A549 (cell line): ENCODE measurements around the gene NENF. TPM values are rescaled to one million over a fixed set of nuclear protein-coding genes. Genes with fewer than 3 reads are reported as not detected.
A peak's percentile ranks its signal among the peaks of the same experiment; 100 is the strongest.

Experiments used
- ATAC-seq, 2 experiments: fragments of 200-7000 bp in 1 of 2; fragments of >200 bp in 1 of 2; cut with Nextera tagmentation in 1 of 2; cut with Tn5 transposase in 1 of 2; 3 replicates each; pipeline versions ENCODE4 v1.8.0 to v1.9.1; 2018 to 2020; ENCODE audit warnings: mild to moderate bottlenecking in 1 of 2, moderate library complexity in 1 of 2
- CTCF ChIA-PET: fragments of 300-600 bp; sonication (Branson Sonifier 250); formaldehyde crosslinking; extraction: SDS; loops from one replicate; lab custom pipeline; 2021; ENCODE audit warnings: antibody characterized with exemption, inconsistent platforms; lab: Yijun Ruan, JAX
- POLR2A ChIA-PET: fragments of 350-600 bp; formaldehyde crosslinking; extraction: SDS; loops from one replicate; lab custom pipeline; 2021; ENCODE audit warnings: antibody characterized with exemption, inconsistent platforms; lab: Yijun Ruan, JAX
- DNase-seq, 2 experiments: peaks; one replicate each; pipeline versions ENCODE4 v3.0.0 to v3.0.0-alpha.2; 2011 to 2016; ENCODE audit warnings: low read depth in 1 of 2, low spot score in 1 of 2
- FAIRE-seq: peaks from 2 replicates; lab custom pipeline; 2011; peaks lifted over from hg19 to GRCh38; lab: Jason Lieb, UNC
- H3K27ac ChIP-seq, 2 experiments: fragments of >200 bp; sonication (Bioruptor Twin); formaldehyde crosslinking; 3 replicates each; pipeline ENCODE4 v1.5.1; 2016 to 2017
- H3K4me1 ChIP-seq: fragments of >200 bp; sonication (Bioruptor Twin); formaldehyde crosslinking; 3 replicates; pipeline ENCODE4 v1.6.1; 2016
- H3K4me2 ChIP-seq: fragments of >200 bp; sonication (Bioruptor Twin); formaldehyde crosslinking; 3 replicates; pipeline ENCODE4 v1.6.1; 2016
- H3K4me3 ChIP-seq: fragments of >200 bp; sonication (Bioruptor Twin); formaldehyde crosslinking; 3 replicates; pipeline ENCODE4 v1.5.1; 2016
- H3K9me3 ChIP-seq: fragments of >200 bp; sonication (Bioruptor Twin); formaldehyde crosslinking; 3 replicates; pipeline ENCODE4 v1.6.1; 2016
- CHD2 ChIP-seq: fragments of 150-350 bp; IDR thresholded peaks from 2 replicates; pipeline ENCODE4 v1.6.1; 2014; ENCODE audit warnings: low read length; ENCODE audit not compliant: partially characterized antibody
- CHD4 ChIP-seq: fragments of 200-600 bp; sonication (generic); IDR thresholded peaks from 2 replicates; pipeline ENCODE4 v1.6.1; 2016; ENCODE audit warnings: antibody characterized with exemption, mild to moderate bottlenecking, borderline replicate concordance
- FOSL2 ChIP-seq, 2 experiments: fragments of 450-650 bp in 1 of 2; fragments of >200 bp in 1 of 2; sonication (Bioruptor Twin) in 1 of 2; formaldehyde crosslinking; IDR thresholded peaks; 2 replicates each; pipeline versions ENCODE4 v1.5.0 to v1.6.1; 2016 to 2020; ENCODE audit warnings: mild to moderate bottlenecking in 1 of 2, moderate library complexity in 1 of 2
- HMGXB4 ChIP-seq: fragments of 250-450 bp; sonication (Bioruptor Pico); IDR thresholded peaks from 2 replicates; pipeline ENCODE4 v1.5.0; 2021; ENCODE audit warnings: mild to moderate bottlenecking, moderate library complexity, borderline replicate concordance
- JUN ChIP-seq, 2 experiments: fragments of >200 bp; sonication (Bioruptor Twin); formaldehyde crosslinking; IDR thresholded peaks; 2 replicates in 1 of 2; 3 replicates in 1 of 2; pipeline ENCODE4 v1.6.1; 2016 to 2017
- KDM5A ChIP-seq: fragments of 200-600 bp; sonication (generic); IDR thresholded peaks from 2 replicates; pipeline ENCODE4 v1.6.1; 2016; ENCODE audit warnings: antibody characterized with exemption, mild to moderate bottlenecking
- MAZ ChIP-seq: fragments of 150-350 bp; IDR thresholded peaks from 2 replicates; pipeline ENCODE4 v1.6.1; 2014; ENCODE audit warnings: antibody characterized with exemption, low read depth, low read length, borderline replicate concordance
- NFE2L2 ChIP-seq: fragments of 150-350 bp; conservative IDR thresholded peaks from 2 replicates; pipeline ENCODE4 v1.6.1; 2014; ENCODE audit warnings: low read length
- NPAS2 ChIP-seq: fragments of 250-450 bp; sonication (Bioruptor Pico); IDR thresholded peaks from 2 replicates; pipeline ENCODE4 v1.8.0; 2022; ENCODE audit warnings: mild to moderate bottlenecking, moderate library complexity, borderline replicate concordance
- POLR2A ChIP-seq: IDR thresholded peaks from 2 replicates; pipeline ENCODE4 v1.6.1; 2012; ENCODE audit warnings: mild to moderate bottlenecking, low read length
- POLR2AphosphoS2 ChIP-seq: conservative IDR thresholded peaks from 2 replicates; pipeline ENCODE4 v1.6.1; 2012; ENCODE audit warnings: low read length, improper control_type of control experiment, inconsistent platforms
- RAD21 ChIP-seq, 2 experiments: fragments of >200 bp in 1 of 2; sonication (Bioruptor Twin) in 1 of 2; formaldehyde crosslinking in 1 of 2; IDR thresholded peaks in 1 of 2; conservative IDR thresholded peaks in 1 of 2; 2 replicates in 1 of 2; 3 replicates in 1 of 2; pipeline ENCODE4 v1.6.1; 2012 to 2018; ENCODE audit warnings: inconsistent platforms in 1 of 2
- RCOR1 ChIP-seq: fragments of 150-350 bp; IDR thresholded peaks from 2 replicates; pipeline ENCODE4 v1.6.1; 2014; ENCODE audit warnings: antibody characterized with exemption, low read length, low read depth
- RFX5 ChIP-seq: fragments of 450-650 bp; IDR thresholded peaks from 2 replicates; pipeline ENCODE4 v1.7.1; 2014; ENCODE audit warnings: antibody characterized with exemption, mild to moderate bottlenecking, moderate library complexity
- TP53 ChIP-seq: fragments of 250-450 bp; sonication (Bioruptor Pico); IDR thresholded peaks from 2 replicates; pipeline ENCODE4 v1.5.0; 2021; ENCODE audit warnings: mild to moderate bottlenecking, moderate library complexity
- ZFP36 ChIP-seq: fragments of 450-650 bp; IDR thresholded peaks from 2 replicates; pipeline ENCODE4 v1.6.1; 2014; ENCODE audit warnings: borderline replicate concordance; ENCODE audit not compliant: partially characterized antibody
- WGBS: methylation state at CpG from one replicate; pipeline ENCODE4 v1.1.6; 2017; ENCODE audit errors: missing lambda C conversion rate; 5-methylcytosine and 5-hydroxymethylcytosine counted together
- polyA plus RNA-seq, 4 experiments: library from polyadenylated mRNA; depleted of rRNA in 3 of 4; stranded (reverse); fragments of >200 nt; fragmentation: RNase III in 1 of 4; extraction: RNeasy Plus Mini Kit Qiagen cat#74134 plus additional on column Dnase treatment in 1 of 4; gene quantifications; 2 replicates in 3 of 4; 3 replicates in 1 of 4; pipeline ENCODE4 v1.2.3, GENCODE V29; 2011 to 2017

The NENF gene
- polyA plus RNA-seq, 2 of the 4 experiments (the other 2 are of a cell fraction) = 55.3 to 83.9 TPM

DNA sequence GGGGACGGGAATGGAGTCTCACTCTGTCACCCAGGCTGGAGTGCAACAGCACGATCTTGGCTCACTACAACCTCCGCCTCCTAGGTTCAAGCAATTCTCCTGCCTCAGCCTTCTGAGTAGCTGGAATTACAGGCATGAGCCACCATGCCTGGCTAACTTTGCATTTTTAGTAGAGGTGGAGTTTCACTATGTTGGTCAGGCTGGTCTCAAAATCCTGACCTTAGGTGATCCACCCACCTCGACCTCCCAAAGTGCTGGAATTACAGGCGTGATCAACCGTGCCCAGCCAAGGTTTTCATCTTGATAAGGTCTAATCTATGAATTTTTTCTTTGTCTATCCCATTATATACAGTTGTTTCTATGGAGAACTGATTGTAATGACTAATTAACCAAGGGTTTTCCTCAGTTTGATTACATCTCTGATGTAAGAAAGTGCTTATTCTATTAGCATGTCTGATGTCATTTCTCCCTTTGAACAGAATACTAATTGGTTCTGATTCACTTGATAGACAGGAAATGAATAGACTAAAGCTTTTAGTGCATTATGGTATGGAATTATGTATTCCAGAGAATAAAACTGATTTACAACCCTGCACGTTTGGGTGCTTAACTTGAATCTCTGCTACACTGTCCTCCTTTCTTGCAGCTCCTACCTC, 29.9 kb upstream of the NENF start:
- 82% methylated on average over 7 of the region's 7 CpGs for WGBS
- ChIA-PET POLR2A (no interaction called here), CTCF (no interaction called here)
- DNase-seq (no peak), ATAC-seq (no peak), FAIRE-seq (no peak)
- Histone ChIP-seq H3K27ac (peak overlapping the region; percentile 12 to 49; a peak in 1 of 6 replicates), H3K4me2 (no peak overlapping the region), H3K9me3 (peaks cover 7% of the 10 kb centered on the region; the same call in 2 of the 3 replicates), H3K4me1 (peaks cover 10% of the 10 kb centered on the region; the same call in 2 of the 3 replicates), H3K4me3 (no peak overlapping the region)
- TF ChIP-seq NFE2L2 (no peak), FOSL2 (IDR thresholded peaks at IDR 0.05) (no peak), FOSL2 (CRISPR knock-in tag; IDR thresholded peaks at IDR 0.05) (no peak), NPAS2 (CRISPR knock-in tag) (no peak), ZFP36 (no peak)

DNA sequence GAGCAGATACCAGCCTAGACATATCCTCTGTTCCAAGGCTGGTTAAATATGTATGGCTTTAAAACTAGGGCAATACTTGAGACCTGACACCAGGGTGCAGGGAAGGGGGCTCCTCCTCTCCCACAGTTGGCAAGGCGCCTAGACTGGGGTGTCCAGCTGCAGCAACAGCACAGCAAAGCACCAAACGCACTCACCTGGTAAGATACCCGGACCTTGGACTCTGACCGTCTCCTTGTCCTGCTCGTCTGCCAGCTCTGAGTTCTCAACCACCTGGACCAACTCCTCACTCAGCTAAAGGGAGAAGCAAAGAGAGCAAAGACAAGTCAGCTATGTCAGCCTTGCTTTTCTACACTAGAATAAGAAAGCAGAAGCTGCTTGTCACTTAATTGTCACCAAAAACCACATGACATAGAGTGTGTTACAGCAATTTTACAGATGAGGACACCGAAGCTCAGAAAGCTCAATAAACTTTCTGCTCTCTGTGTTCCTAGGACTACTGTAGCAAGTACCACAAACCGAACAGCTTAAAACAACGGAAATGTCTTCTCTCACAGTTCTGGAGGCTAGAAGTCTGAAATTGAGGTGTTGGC, 22.4 kb upstream of the NENF start:
- DNase-seq (no peak), ATAC-seq (no peak), FAIRE-seq (no peak)
- ChIA-PET CTCF (interaction anchor here (0.8 to 1.2 kb wide), 2 partner anchors 339 to 347 kb away, joined by 4 read pairs; no protein-coding TSS in a partner anchor), POLR2A (no interaction called here)
- no peak overlapping the region for H3K4me2 ChIP-seq
- peaks cover 14% of the 10 kb centered on the region for H3K4me1 ChIP-seq
- 89% methylated on average over 8 of the region's 8 CpGs for WGBS
- TF ChIP-seq POLR2A = no peak
- TF ChIP-seq RAD21 (conservative IDR thresholded peaks at IDR 0.05 in 1 of 2, IDR thresholded peaks at IDR 0.05 in 1 of 2) = no peak
- no peak for TF ChIP-seq HMGXB4 (CRISPR knock-in tag)
- no peak for TF ChIP-seq KDM5A
- TF ChIP-seq TP53 (CRISPR knock-in tag) = no peak
- H3K4me3 ChIP-seq = no peak overlapping the region
- no peaks in the 10 kb centered on the region for H3K9me3 ChIP-seq
- no peak overlapping the region for H3K27ac ChIP-seq

- 87% methylated on average over 3 of the region's 3 CpGs for WGBS
- DNase-seq (no peak), FAIRE-seq (no peak), ATAC-seq (no peak)
- TF ChIP-seq RAD21 (conservative IDR thresholded peaks at IDR 0.05 in 1 of 2, IDR thresholded peaks at IDR 0.05 in 1 of 2) (no peak), RCOR1 (no peak)
- Histone ChIP-seq H3K4me1 (peaks cover 14% of the 10 kb centered on the region), H3K4me3 (no peak overlapping the region), H3K9me3 (no peaks in the 10 kb centered on the region), H3K4me2 (no peak overlapping the region), H3K27ac (no peak overlapping the region)
- ChIA-PET CTCF (no interaction called here), POLR2A (no interaction called here)
Observed at GRCh38 chr1:212412374-212412773, 20.3 kb upstream of the NENF start.

- peak; percentile 55 to 71 for ATAC-seq
- peak in 1 of 2 experiments; percentile 48 for DNase-seq
- Histone ChIP-seq H3K4me3 (peak overlapping the region; percentile 80), H3K27ac (peak overlapping the region; percentile 75 to 89; a peak in 5 of 6 replicates), H3K4me1 (peaks cover 14% of the 10 kb centered on the region), H3K4me2 (peak overlapping the region; percentile 79), H3K9me3 (no peaks in the 10 kb centered on the region)
- POLR2A ChIA-PET = interaction anchor here (1.2 kb wide), 1 partner anchor 195 kb away, joined by 3 read pairs; the partner anchor contains the start of gene ATF3
- WGBS = 35% methylated on average over 20 of the region's 21 CpGs
- no peak for FAIRE-seq
- CTCF ChIA-PET = interaction anchor here (2.1 kb wide), 1 partner anchor 42 kb away, joined by 4 read pairs; no protein-coding TSS in a partner anchor
- TF ChIP-seq CHD4 (no peak), POLR2AphosphoS2 (no peak), JUN (IDR thresholded peaks at IDR 0.05) (no peak), MAZ (no peak), RFX5 (no peak), CHD2 (no peak)
Observed at GRCh38 chr1:212413902-212414327, 18.8 kb upstream of the NENF start.
